CD14-positive monocyte (primary cell): ENCODE data around the gene ESPN. TPM values are rescaled to one million over a fixed set of nuclear protein-coding genes. Genes with fewer than 3 reads are reported as not detected.
A peak's percentile ranks its signal among the peaks of the same experiment; 100 is the strongest.

Experiments used
- DNase-seq, 3 donors: peaks; one replicate each; pipeline ENCODE4 v3.0.0-alpha.2; 2011 to 2022
- H2AFZ ChIP-seq: 2 replicates; pipeline ENCODE4 v1.6.0; 2012; ENCODE audit warnings: mild to moderate bottlenecking, low read depth, low read length, inconsistent platforms; ENCODE audit not compliant: insufficient read depth, poor library complexity, severe bottlenecking
- H3K27ac ChIP-seq, 2 donors: 1 replicate in 1 of 2; 2 replicates in 1 of 2; pipeline ENCODE4 v1.5.1; 2012 to 2013; ENCODE audit warnings: low read length in 2 of 2, control low read depth in 1 of 2, inconsistent platforms in 1 of 2, low read depth in 1 of 2, mild to moderate bottlenecking in 1 of 2
- H3K27me3 ChIP-seq, 2 donors: one replicate each; pipeline versions ENCODE4 v1.6.0 to v1.6.1; 2011 to 2013; ENCODE audit warnings: low read length in 2 of 2; ENCODE audit not compliant: control insufficient read depth in 2 of 2, insufficient read depth in 2 of 2
- H3K36me3 ChIP-seq, 2 donors: replicated peaks in 1 of 2; 1 replicate in 1 of 2; 2 replicates in 1 of 2; pipeline versions ENCODE4 v1.5.1 to v1.6.1; 2012 to 2013; ENCODE audit warnings: low read length in 2 of 2, control low read depth in 1 of 2, inconsistent platforms in 1 of 2, mild to moderate bottlenecking in 1 of 2; ENCODE audit not compliant: insufficient read depth in 2 of 2, control insufficient read depth in 1 of 2
- H3K4me1 ChIP-seq, 2 donors: 1 replicate in 1 of 2; 2 replicates in 1 of 2; pipeline versions ENCODE4 v1.5.1 to v1.6.1; 2012 to 2013; ENCODE audit warnings: low read length in 2 of 2, control low read depth in 1 of 2, inconsistent platforms in 1 of 2, mild to moderate bottlenecking in 1 of 2, moderate library complexity in 1 of 2; ENCODE audit not compliant: insufficient read depth in 2 of 2, control insufficient read depth in 1 of 2
- H3K4me2 ChIP-seq: replicated peaks from 2 replicates; pipeline ENCODE3; 2012; ENCODE audit warnings: low read length, moderate library complexity, mild to moderate bottlenecking; ENCODE audit not compliant: poor library complexity, severe bottlenecking; ENCODE audit errors: extremely low read depth
- H3K4me3 ChIP-seq, 3 experiments: fragments of 200-600 bp in 1 of 3; sonication (generic) in 1 of 3; replicated peaks in 1 of 3; 1 replicate in 2 of 3; 2 replicates in 1 of 3; pipeline ENCODE4 v1.5.1; 2011 to 2013; ENCODE audit warnings: low read length in 3 of 3, mild to moderate bottlenecking in 3 of 3, control low read depth in 2 of 3, low read depth in 2 of 3, inconsistent platforms in 1 of 3, moderate library complexity in 1 of 3
- H3K79me2 ChIP-seq: 2 replicates; pipeline ENCODE4 v1.6.0; 2012; ENCODE audit warnings: mild to moderate bottlenecking, control low read depth, inconsistent platforms, low read length, moderate library complexity; ENCODE audit not compliant: insufficient read depth
- H3K9ac ChIP-seq: 2 replicates; pipeline ENCODE4 v1.6.0; 2017; ENCODE audit warnings: low read length, mild to moderate bottlenecking; ENCODE audit not compliant: insufficient read depth, poor library complexity, severe bottlenecking
- H3K9me3 ChIP-seq, 2 donors: replicated peaks in 1 of 2; 1 replicate in 1 of 2; 2 replicates in 1 of 2; pipeline versions ENCODE4 v1.5.1 to v1.6.1; 2012 to 2013; ENCODE audit warnings: low read length in 2 of 2, control low read depth in 1 of 2; ENCODE audit not compliant: control insufficient read depth in 1 of 2, insufficient read depth in 1 of 2
- H4K20me1 ChIP-seq: 2 replicates; pipeline ENCODE4 v1.6.0; 2012; ENCODE audit warnings: mild to moderate bottlenecking, low read length, control low read depth, moderate library complexity; ENCODE audit not compliant: insufficient read depth
- H3K27ac Mint-ChIP-seq, 7 donors: one replicate each; pipeline ENCODE4 v1.8.0; 2020; ENCODE audit warnings: mild to moderate bottlenecking in 7 of 7, mixed read lengths in 7 of 7, moderate library complexity in 6 of 7, inconsistent platforms in 2 of 7
- H3K27me3 Mint-ChIP-seq, 3 donors: one replicate each; pipeline ENCODE4 v1.8.0; 2021 to 2022; ENCODE audit warnings: low read depth in 3 of 3, mild to moderate bottlenecking in 3 of 3, mixed read lengths in 3 of 3, moderate library complexity in 3 of 3, inconsistent platforms in 1 of 3
- H3K36me3 Mint-ChIP-seq, 2 donors: one replicate each; pipeline ENCODE4 v1.8.0; 2020; ENCODE audit warnings: mixed read lengths in 2 of 2, inconsistent platforms in 1 of 2, mild to moderate bottlenecking in 1 of 2
- H3K4me1 Mint-ChIP-seq: one replicate; pipeline ENCODE4 v1.8.0; 2020; ENCODE audit warnings: mild to moderate bottlenecking, mixed read lengths
- H3K4me3 Mint-ChIP-seq, 2 donors: one replicate each; pipeline ENCODE4 v1.8.0; 2020; ENCODE audit warnings: mild to moderate bottlenecking in 2 of 2, mixed read lengths in 2 of 2, moderate library complexity in 1 of 2
- H3K9me3 Mint-ChIP-seq, 7 donors: one replicate each; pipeline ENCODE4 v1.8.0; 2020 to 2022; ENCODE audit warnings: mixed read lengths in 7 of 7, mild to moderate bottlenecking in 6 of 7, moderate library complexity in 6 of 7, inconsistent platforms in 2 of 7
- CTCF ChIP-seq: fragments of 200-600 bp; IDR thresholded peaks from one replicate; pipeline ENCODE4 v1.8.0; 2022; ENCODE audit warnings: antibody characterized with exemption, mild to moderate bottlenecking
- WGBS: methylation state at CpG from one replicate; pipeline ENCODE4 v1.1.5; 2013; ENCODE audit warnings: missing lambda C conversion rate; ENCODE audit not compliant: insufficient coverage; 5-methylcytosine and 5-hydroxymethylcytosine counted together
- intact Hi-C, 2 donors: fragments of 100-400 bp; cut with micrococcal nuclease; formaldehyde crosslinking; loops; one replicate each; pipeline versions ENCODE4 v1.15.0 to v1.15.1; 2023
- polyA plus RNA-seq, 3 donors: library from polyadenylated mRNA; depleted of rRNA in 1 of 3; unstranded in 2 of 3; stranded (reverse) in 1 of 3; fragments of 300-500 nt in 2 of 3; fragments of >200 nt in 1 of 3; fragmentation: Illumina TruSeq in 2 of 3; gene quantifications; 1 replicate in 2 of 3; 2 replicates in 1 of 3; pipeline ENCODE4 v1.2.3, GENCODE V29; 2012 to 2021

ESPN gene
- polyA plus RNA-seq, 3 donors = not detected

- H3K9me3 ChIP-seq = peaks cover 0 to 12% of the 10 kb centered on the region in 2 donors
- H3K27me3 ChIP-seq = peaks cover 34 to 82% of the 10 kb centered on the region in 2 donors
- H3K79me2 ChIP-seq = no peaks in the 10 kb centered on the region
- Mint-ChIP-seq H3K4me3 (peak overlapping the region in 1 of 2 donors; percentile 72), H3K9me3 (peaks cover 0 to 8% (median 2%) of the 10 kb centered on the region in 7 donors), H3K36me3 (no peaks in the 10 kb centered on the region), H3K27ac (no peak overlapping the region), H3K27me3 (peaks cover 73 to 99% (median 76%) of the 10 kb centered on the region in 3 donors), H3K4me1 (peaks cover 7% of the 10 kb centered on the region)
- H4K20me1 ChIP-seq = no peaks in the 10 kb centered on the region
- no peak overlapping the region for H3K9ac ChIP-seq
- H3K36me3 ChIP-seq = no peaks in the 10 kb centered on the region
- no peak overlapping the region for H3K27ac ChIP-seq
- H3K4me1 ChIP-seq = no peaks in the 10 kb centered on the region
- no peak overlapping the region for H2AFZ ChIP-seq
- DNase-seq = no peak
- 9% methylated on average over 69 of the region's 69 CpGs for WGBS
- intact Hi-C loops = no loop called here
- no peak overlapping the region for H3K4me3 ChIP-seq
- H3K4me2 ChIP-seq = no peak overlapping the region
- TF ChIP-seq CTCF = no peak
These were observed 5.7 kb upstream of the ESPN start for GRCh38 chr1:6418668-6419396.

- no peaks in the 10 kb centered on the region for H3K79me2 ChIP-seq
- Mint-ChIP-seq H3K4me1 (peaks cover 10% of the 10 kb centered on the region), H3K27me3 (peaks cover 73 to 99% (median 77%) of the 10 kb centered on the region in 3 donors), H3K27ac (no peak overlapping the region), H3K4me3 (peak overlapping the region in 1 of 2 donors; percentile 72), H3K36me3 (no peaks in the 10 kb centered on the region), H3K9me3 (peaks cover 0 to 13% (median 5%) of the 10 kb centered on the region in 7 donors)
- H3K9me3 ChIP-seq = peaks cover 0 to 12% of the 10 kb centered on the region in 2 donors
- no peak for DNase-seq
- H4K20me1 ChIP-seq = no peaks in the 10 kb centered on the region
- H3K4me2 ChIP-seq = no peak overlapping the region
- H3K27me3 ChIP-seq = peaks cover 36 to 84% of the 10 kb centered on the region in 2 donors
- no peaks in the 10 kb centered on the region for H3K4me1 ChIP-seq
- H3K9ac ChIP-seq = no peak overlapping the region
- no peak overlapping the region for H2AFZ ChIP-seq
- no peak for TF ChIP-seq CTCF
- H3K36me3 ChIP-seq = no peaks in the 10 kb centered on the region
- no peak overlapping the region for H3K4me3 ChIP-seq
- no peak overlapping the region for H3K27ac ChIP-seq
- intact Hi-C loops = no loop called here
- 4% methylated on average over 48 of the region's 48 CpGs for WGBS
These were observed 5.2 kb upstream of the ESPN start for GRCh38 chr1:6419397-6419803.
